Activated CD4-positive, alpha-beta T cell treated with anti-CD3 and anti-CD28 coated beads, Interleukin-2, amount 50 U/mL, for 24 hours (primary cell): ENCODE measurements around the gene PDE4D.

Source experiments
- DNase-seq, 2 donors: peaks; one replicate each; pipeline ENCODE4 v3.0.0-alpha.2; 2020; ENCODE audit warnings: low read depth in 1 of 2, low spot score in 1 of 2

The PDE4D gene

GRCh38 chr5:59164041-59164830 lies 729.3 kb downstream of the PDE4D start:
- DNase-seq = no peak

GRCh38 chr5:59161221-59162105 lies 732.1 kb downstream of the PDE4D start:
- DNase-seq = no peak

- no peak for DNase-seq
Measured at GRCh38 chr5:59158637-59159391, 734.7 kb downstream of the PDE4D start.

DNA sequence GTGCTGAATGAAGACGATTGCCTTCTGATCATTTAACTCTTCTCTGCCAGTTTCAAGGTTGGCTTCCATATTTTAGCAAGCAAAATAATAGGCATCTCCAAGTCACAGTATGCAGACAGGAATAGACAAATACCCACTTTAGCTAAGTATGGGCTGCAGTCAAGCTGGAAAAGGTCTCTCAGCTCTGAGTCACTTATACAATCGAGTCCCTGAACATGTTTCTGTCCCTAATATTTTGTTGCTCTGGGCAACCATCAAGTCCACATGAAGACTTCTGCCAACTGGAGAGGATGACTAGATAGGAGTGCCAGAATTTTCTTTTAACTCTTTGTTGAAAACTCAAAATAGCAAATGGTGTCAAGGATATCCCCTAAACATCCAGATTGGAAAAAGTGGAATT lies 735.4 kb downstream of the PDE4D start:
- no peak for DNase-seq

DNA sequence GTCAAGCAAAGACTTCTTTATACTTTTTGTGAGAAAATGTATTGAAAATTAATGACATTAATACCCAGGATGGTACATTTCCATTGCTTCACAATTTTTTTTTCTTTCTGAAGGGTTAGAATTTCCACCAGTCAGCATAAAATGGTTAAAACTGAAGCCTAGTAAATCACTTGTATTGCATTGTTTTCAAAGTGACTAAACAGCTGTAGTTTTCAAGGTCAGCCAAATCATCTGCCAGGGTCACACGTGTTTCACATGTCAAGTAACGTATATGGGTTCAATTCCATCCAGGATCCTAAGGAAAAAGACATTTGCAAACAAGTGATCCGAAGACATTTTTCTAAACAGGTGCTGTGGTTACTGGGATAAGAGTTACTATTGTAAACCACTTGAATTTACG lies 736.5 kb downstream of the PDE4D start:
- no peak for DNase-seq

DNA sequence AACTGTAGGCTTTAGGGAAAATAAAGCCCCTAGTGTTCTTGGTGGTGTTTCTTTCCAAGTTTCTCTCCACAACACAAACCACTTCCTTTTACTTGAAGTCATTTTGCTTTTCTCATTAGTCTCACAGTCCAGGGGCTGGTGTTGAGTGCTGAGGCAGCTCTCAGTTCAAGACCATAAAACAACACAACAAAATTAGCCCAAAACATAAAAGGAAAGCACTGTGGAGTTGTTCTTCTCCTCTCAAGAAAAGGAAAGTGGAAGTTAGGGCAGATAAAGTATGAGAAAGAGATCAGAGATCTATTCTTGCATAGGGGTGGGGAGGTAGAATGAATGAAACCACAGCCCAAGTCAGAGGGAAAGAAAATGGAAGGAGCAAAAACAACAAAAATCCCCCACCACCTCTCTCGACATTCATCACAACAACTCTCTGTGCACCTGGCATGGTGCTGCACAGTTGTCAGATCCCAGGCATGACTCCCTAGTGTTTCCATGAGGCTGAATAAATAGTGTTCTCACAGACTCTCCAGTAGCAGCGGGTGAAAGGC lies 740.8 kb downstream of the PDE4D start:
- no peak for DNase-seq

DNA sequence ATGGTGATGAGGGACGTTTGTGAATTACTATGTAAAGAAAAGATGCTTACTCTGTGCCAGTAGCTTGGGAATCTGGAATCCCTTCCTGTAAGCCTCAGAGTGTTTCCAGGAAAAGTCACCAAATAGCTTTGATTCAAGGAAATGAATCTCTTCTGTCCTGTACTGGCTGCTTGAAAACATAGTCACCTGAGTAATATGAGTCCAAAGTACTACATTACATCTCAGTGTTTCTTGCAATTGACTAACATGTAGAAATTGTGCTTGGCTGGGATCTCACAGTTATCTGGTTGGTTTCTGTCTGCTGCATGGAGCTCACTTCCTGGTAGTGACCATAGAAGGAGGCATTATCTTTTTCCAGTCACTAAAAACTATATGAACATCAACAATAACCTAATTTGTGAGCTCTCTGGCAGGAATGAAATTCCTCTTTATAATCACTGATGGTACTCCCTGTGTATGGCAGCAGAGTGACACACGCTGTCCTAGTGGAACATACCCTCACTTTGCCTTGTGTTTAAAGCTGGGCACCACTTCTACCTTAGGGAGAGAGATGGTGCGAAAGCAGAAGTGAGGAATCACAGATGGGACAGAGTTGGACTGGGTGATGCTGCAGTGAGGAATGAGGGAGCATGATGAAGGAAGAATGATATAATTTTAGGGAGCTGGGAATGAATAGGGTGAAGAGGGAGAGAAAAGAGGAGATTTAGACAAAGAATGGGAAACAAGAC lies 742.2 kb downstream of the PDE4D start:
- DNase-seq = no peak

- no peak for DNase-seq
Measured at GRCh38 chr5:59149827-59150226, 743.7 kb downstream of the PDE4D start.

- DNase-seq = no peak
Measured at GRCh38 chr5:59149271-59149670, 744.3 kb downstream of the PDE4D start.

DNA sequence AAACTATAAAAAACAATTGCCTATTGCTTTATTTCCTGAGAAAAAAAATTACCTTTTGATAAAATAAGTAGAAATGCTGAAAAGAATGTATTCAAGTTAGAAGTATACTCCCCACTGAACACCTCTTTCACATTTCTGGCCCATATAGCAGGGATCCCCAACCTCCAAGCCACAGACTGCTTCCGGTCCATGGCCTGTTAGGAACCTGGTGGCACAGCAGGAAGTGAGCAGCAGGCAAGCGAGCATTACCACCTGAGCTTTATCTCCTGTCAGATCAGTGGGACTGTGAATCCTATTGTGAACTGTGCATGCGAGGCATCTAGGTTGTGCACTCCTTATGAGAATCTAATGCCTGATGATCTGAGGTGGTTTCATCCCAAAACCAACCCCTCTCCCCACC lies 746.8 kb downstream of the PDE4D start:
- no peak for DNase-seq

- DNase-seq = no peak
Measured at GRCh38 chr5:59143926-59144333, 749.6 kb downstream of the PDE4D start.

DNA sequence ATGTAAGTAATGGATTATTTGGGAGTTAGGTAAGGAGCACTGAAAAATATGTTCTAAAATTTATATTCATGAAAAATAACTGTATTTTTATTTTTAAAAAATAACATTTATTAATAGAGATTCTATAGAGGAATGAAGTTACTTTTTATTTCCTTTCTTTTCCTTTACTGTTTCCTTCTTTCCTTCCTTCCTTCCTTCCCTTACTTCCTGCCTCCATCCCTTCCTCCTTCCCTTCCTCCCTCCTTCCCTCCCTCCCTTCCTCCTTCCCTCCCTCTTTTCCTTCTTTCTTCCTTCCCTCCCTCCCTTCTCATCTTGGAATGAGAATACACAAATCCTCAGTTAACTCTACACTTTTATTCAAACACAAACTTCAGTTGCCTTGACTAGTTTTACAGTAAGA lies 750.6 kb downstream of the PDE4D start:
- no peak for DNase-seq

GRCh38 chr5:59142138-59142537 lies 751.4 kb downstream of the PDE4D start:
- no peak for DNase-seq

- no peak for DNase-seq
Measured at GRCh38 chr5:59140133-59140532, 753.4 kb downstream of the PDE4D start.

DNA sequence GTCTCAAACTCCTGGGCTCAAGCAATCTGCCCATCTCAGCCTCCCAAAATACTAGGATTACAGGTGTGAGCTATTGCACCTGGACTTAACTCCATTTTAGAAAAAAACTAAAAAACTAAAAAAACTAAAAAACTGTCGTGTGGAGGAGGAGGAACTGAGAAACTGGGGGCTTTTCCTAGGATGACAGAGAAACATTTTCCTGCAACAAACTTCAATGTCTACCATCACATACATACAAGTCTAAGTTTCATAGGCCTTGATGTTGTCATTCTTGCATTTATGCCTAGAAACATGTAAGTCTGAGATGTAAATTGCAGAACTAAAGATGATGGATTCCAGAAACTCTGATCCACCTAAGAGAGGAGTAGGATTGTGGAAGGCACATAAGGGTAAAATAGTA lies 753.8 kb downstream of the PDE4D start:
- DNase-seq = no peak

GRCh38 chr5:59138509-59138908 lies 755.0 kb downstream of the PDE4D start:
- no peak for DNase-seq

GRCh38 chr5:59137846-59138245 lies 755.7 kb downstream of the PDE4D start:
- DNase-seq = no peak

GRCh38 chr5:59136549-59136948 lies 757.0 kb downstream of the PDE4D start:
- DNase-seq = no peak

DNA sequence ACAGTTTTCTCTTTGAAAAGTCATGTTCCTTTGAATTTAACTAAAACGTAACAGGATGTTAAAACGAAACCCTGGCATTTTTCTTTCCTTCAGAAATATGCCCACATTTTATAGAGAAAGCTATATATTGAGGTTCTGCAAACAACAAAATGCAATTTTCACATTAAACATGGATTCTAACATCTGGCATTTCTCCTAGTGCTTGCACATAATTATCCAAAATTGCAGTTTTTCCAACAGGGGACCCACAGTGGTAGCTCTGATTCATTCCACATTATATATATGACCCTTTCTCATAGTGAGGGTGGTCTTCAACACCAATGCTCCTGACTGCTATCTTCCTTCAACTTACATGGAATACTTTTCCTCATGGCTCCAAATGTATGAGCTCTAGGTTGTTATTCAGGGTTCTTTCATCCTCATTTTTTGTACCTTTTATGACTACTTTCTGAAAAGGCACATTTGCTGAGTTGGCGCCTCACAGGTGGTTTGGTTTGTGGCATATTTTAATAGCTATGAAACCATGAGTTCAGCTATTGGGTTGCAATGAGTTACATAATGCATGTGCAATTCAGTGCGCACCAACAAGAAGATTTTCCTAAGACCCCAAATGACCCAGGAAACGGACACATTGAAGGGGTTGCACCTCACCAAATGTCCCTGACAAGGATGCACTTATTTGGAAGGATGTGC lies 758.9 kb downstream of the PDE4D start:
- DNase-seq = no peak

DNA sequence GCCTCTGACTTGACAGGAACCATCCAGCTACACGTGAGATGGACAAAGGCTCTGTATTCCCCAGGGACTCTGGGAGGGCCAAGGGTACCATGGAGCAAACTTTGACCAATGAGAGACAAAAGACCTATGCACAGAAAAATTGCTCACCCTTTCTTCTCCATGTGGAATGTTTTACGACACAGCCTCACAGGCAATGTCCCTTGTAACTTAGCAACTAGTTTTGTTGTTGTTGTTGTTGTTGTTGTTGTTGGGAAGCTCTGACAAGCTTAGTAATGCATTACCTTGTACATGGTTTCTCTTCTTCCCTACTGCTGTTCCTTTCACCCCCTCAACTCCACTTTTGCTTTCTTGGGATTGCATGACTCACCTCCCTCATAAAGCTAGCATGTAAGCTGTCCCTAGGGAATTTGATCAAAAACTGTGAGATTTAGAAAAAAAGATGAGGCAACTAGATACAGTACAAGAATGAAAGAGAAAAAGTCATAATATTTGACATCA lies 759.7 kb downstream of the PDE4D start:
- no peak for DNase-seq
